ENCODE measurements around the gene ACOXL.
"Not testable (repeated sequence)": the region's sequence is repeated elsewhere in the genome, so short reads cannot be mapped to it uniquely, and the experiment has no call there.

The ACOXL gene

DNA sequence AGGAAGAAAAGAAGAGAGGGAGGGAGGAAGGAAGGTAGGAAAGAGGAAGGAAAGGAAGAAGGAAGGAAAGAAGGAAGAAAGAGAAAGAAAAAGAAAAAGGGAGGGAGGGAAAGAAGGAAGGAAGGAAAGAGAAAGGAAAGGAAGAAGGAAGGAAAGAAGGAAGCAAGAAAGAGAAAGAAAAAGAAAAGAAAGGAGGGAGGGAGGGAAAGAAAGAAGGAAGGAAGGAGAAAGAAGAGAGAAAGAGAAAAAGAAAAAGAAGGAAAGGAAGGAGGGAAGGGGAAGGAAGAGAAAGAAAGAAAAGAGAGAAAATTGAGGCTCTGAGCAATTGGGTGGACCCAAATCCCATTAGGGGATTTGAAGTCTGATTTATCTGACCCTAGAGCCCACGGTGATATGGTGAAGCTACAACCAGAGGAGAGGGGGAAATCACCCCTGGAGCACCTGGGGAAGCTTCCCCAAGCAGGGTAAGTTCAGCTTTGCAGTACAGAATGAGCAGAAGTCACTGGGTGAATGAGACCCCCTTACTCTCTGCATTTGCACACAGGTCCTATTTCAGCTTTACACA lies 210.8 kb downstream of the ACOXL start:
- no peak for DNase-seq

DNA sequence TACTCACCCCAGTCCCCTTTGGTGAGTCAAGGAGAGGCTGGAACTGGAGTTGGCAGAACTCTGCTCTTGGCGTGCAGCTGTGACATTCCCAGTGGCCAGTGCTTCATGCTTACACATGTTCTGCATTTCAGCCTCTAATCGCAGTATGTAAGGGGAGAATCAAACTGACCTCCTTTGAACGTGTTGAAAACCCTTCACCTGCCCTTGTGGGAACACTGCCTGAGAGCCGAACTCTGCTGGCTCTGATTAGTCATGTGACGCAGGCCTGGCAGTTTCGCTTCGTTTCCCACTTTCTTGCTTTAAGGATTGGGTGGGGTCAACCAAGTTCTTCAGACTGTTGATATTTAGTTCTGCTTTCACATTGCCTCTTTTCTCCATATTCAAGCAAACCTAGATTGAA lies 214.5 kb downstream of the ACOXL start:
- DNase-seq, result no peak

DNA sequence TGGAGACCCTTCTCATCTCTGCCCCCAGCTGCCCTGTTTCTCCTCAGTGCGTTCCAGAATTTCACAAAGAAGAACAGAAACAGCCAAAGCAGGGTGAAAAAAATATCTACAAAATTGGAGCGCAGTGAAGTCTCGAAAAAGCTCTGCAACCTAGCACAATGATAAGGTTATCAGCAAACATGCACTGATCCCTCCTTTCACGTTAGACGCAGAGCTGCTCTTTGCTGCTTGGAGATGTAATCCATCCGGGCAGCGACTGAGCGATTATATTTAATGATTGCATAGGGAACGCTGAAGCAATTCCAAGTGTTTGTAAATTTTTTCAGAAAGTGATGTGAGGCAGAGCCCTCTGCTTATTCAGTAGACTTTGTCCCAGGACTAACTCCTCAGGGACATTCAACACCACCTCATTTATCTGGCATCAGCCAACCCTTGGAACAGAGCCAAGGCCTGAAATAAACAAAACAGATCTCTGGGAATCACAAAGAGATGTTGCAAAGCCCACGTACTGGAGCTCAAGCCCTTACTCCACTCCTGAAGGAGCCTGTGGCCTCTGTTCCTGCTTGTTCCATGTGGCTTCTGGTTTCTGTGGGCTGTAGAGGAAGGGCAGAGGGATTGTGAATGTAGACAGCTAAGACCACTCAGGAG lies 215.8 kb downstream of the ACOXL start:
- no peak for DNase-seq

DNA sequence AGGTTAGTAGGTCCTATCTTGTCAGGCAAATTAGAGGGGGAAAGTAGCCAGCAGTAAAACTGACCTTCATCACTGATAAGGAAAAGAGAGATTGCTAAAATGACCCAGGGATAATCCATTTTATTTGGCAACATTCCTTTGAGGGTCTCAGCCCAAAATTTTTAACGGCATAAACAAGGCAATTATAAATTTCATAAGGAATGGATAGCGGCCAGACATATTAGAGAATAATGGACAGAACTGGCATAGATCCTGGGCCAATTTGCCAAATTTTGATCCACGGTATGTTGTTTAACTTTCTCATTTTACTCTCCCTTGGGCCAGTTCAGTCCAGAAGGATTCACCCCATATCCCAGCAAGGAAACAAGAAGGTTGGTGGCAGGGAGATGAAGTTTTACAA lies 217.9 kb downstream of the ACOXL start:
- no peak for DNase-seq

DNA sequence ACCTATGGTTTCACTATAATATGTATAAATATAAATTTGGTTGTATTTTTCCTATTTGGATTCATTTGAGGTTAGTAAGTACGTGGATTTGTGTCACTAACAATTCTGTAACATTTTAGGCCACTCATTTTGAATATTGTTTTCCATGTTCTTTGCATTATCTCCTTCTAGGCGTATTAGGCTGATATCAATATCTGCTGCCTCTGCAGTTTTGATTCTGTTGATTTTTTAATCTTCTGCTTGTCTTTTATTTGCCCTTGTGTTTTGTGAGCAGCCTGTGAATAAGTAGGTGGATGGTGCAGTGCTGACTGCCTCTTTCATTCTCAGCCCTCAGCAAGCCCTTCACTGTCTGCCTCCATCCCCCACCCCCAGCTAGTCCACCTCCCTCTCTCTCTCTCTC lies 222.7 kb downstream of the ACOXL start:
- no peak for DNase-seq

DNA sequence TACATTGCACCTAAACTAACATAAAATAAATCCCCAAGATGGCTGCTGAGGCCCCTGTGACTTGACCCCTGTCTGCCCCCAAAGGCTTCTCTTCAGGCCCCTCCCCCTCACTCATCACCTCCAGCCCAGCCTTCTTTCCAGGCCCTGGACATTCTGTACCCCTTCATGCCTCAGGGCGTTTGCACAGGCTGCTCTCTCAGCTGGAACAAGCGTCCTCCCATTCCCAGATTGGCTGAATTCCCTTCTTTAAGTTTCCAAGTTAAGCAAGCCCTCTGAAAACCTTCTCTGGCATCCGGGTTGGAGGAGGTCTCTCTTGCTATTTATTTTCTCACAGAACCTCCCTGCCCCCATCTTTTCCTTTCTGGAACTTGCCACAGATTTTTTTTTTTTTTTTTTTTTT lies 223.2 kb downstream of the ACOXL start:
- no peak for DNase-seq

DNA sequence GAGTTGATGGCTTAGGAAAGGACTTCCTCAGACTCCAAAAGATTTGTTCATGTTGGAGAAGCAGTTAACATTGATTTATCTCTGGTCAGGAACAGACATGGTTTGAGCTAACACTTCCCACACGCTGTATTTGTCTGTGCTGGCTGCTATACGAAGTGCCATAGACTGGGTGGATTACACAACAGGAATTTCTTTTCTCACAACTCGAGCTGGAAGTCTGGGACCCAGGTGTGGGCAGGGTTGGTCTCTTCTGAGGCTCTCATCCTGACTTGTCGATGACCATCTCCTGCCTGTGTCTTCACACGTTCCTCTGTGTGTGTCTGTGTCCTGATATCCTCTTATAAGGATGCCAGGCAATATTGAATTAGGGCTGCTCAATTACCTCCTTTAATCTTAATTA lies 224.9 kb downstream of the ACOXL start:
- DNase-seq, result no peak

DNA sequence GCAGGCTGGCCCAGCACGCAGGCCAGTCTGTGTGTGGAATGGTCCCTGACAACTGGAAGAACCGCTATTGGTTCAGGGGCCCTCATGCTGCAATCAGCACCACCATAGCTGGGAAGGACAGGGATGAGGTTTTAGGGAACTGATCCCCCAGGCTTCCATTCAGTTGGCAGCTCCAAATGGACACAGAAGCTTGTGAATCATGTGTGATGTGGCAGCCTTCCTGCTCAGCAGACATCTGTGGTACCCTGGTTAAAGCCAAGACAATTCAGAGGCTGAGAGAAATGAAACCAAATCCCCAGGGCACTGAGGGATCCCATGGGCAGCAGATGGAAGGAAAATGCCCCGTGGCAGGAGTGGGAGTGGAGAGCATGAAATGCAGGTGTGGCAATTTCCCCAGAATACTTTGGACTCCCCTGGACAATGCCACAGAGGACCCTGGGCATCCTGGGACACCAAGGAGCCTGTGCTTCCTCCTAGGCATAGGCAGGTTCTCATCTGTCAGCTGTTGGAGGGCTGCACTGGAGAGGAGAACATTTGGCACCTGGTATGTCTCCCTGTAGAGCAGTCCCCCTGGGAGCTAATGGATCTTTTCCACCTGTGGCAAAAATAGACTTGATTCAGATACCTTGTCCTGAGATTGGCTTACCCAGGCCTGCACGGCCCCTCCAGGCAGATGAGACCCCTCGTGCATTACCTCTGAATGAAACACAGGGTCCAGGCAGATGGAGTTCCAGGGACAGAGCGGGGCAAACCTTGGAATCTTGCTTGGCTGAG lies 226.2 kb downstream of the ACOXL start:
- DNase-seq, result no peak

DNA sequence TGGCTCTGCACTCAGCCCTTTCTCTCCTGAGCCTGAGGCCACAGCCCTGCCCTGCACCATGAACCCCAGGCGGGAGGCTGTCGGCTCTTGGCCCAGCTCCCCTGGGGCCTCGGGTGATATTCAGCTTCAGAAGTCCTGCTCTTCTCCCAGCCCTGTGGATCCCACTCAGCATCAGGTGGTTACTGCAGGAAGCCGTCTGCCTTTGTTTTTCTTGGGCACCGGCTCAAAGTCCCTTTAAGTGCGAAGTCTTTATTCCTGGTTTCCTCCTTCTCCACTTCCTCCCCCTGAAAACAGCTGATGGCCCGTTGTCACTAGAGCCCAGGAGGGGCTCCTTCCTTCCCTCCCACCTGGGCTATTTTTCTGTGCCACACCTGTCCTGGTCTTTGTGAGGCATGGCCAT lies 226.8 kb downstream of the ACOXL start:
- no peak for DNase-seq

DNA sequence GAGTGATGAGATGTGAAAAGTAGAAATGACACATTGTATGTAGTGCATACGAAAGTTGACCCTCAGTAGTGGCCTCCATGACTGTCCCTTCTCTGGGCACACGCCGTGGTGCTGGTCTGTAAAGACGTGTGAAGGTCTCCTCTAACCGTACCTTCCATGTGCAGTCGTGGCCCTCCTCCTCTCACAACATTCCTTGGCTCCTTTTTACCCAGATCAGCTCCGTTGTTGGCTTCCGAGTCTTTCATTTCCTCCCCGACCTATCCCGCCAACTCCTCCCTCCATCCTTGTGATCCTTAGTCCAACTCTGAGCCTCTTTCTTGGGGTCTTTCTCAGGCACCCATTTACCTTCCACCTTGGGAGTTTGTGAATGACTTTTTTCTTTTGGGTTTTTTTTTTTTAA lies 227.9 kb downstream of the ACOXL start:
- DNase-seq, result no peak

DNA sequence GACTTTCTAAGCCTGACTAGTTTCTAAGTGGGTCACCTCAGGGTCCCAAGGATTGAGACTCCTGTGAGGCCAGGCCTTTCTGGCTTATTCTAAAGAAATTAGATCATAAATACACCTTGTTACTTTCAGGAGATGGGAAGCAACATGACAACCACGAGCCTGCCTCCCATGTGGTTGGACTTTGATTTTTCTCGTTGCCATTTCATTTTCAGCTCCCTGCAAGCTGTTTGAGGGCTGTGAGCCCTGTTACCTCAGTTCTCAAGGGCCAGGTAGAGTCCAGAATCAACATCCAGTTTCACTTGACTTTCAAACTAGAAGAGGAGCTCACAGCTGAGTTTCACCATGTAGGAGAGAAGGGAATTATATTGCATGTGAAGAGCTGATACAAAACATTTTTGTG lies 228.6 kb downstream of the ACOXL start:
- DNase-seq, result no peak

DNA sequence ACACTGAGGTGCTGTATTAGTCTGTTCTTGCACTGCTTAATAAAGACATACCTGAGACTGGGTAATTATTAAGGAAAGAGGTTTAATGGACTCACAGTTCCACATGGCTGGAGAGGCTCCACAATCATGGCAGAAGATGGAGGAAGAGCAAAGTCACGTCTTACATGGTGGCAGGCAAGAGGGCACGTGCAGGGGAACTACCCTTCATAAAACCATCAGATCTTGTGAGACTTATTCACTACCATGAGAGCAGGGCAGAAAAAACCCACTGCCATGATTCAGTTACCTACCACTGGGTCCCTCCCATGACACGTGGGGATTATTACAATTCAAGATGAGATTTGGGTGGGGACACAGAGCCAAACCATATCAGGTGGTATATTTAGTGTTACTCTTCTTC lies 229.3 kb downstream of the ACOXL start:
- DNase-seq, result not testable (repeated sequence)

DNA sequence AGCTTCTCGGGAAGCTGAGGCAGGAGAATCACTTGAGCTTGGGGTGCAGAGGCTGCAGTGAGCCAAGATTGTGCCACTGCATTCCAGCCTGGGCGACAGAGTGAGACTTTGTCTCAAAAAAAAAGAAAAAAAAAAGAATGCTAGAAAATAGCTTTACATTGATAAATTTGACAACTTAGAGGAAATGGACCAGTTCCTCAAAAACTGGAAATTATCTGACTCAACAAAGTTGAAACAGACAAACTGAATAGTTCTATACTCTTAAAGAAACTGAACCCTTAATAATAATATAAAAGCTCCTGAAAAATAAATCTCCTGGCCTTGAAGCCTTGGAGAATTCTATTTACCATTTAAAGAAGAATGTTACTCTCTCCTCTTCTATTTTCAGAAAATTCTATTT lies 237.3 kb downstream of the ACOXL start:
- no peak for DNase-seq

DNA sequence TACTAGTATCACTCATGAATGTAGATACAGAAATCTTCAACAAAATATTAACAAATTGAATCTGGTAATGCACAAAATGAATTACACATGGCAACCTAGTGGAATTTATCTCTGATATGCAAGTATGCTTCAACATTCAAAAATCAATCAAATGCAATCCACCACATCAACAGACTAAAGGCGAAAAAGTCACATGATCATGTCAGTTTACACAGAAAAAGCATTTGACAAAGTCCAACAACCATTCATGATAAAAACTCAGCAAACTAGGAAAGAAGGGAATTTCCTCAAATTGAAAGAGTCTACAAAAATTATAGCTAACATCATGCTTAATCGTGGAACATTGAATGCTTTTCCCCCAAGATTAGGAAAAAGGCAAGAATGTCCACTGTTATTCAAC lies 237.8 kb downstream of the ACOXL start:
- no peak for DNase-seq

DNA sequence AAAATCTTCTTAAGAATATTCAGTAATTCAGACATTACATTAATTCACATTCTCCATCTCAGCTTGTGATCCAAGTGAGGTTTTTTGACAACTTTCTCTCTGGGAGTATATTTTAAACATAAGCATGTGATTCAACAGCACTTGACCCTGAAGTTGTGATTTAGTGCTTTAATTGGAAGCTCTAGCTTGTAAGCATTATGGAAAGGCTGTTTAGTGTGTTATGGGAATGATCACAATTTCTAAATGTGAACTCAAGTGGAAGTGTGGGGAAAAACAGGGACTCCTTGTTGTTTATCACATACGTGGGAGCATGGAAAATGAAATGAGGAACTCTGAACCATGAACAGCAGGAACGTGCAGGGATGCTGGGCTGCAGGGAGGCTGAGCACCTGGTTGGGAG lies 239.4 kb downstream of the ACOXL start:
- DNase-seq, result no peak

DNA sequence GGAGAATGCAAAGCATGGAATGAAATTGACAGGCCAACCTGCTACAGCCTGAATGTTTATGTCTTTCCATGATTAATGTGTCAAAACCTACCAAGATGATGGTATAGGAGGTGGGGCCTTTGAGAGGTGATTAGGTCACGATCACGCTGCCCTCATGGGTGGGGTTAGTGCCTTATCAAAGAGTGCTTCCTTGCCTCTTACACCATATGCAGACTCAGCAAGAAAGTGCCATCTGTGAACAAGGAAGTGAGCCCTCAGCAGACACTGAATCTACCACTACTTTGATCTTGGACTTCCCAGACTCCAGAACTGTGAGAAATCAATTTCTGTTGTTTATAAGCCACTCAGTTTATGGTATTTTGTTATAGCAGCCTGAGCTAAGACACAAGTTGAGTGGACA lies 240.9 kb downstream of the ACOXL start:
- peak; percentile 28 for DNase-seq

DNA sequence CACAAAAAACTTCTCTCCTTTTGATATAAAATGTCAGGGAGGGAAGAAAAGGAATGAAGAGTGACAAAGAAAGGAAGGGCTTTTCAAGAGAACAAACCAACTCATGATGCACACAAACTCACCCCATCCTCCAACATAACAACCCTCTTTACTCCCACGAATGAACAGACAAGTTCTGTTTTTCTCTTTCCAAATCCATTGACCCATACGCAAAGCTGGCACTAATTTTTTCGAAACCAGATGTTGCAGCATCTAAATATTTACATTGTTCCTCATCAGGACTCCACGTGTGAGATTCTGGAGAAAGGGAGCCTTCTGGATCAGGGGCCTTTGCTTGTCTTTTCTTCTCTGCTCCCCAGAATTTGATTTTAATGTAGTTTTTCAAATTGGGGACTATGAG lies 245.0 kb downstream of the ACOXL start:
- no peak for DNase-seq

DNA sequence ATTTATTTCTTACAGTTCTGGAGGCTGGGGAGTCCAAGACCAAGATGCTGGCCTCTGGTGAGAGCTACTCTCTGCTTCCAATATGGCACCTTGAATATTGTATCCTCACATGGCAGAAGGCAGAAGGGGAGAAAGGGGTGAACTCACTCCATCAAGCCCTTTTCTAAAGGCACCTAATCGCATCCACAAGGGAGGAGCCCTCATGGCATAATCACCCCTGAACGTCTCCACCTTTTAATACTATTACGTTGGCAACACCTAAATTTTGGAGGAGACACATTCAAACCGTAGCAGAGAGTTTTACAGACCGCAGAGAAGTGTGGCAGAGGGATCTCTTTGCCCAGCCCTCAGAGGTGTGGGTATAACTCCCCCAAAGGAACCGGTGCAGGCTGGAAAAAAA lies 245.8 kb downstream of the ACOXL start:
- no peak for DNase-seq

DNA sequence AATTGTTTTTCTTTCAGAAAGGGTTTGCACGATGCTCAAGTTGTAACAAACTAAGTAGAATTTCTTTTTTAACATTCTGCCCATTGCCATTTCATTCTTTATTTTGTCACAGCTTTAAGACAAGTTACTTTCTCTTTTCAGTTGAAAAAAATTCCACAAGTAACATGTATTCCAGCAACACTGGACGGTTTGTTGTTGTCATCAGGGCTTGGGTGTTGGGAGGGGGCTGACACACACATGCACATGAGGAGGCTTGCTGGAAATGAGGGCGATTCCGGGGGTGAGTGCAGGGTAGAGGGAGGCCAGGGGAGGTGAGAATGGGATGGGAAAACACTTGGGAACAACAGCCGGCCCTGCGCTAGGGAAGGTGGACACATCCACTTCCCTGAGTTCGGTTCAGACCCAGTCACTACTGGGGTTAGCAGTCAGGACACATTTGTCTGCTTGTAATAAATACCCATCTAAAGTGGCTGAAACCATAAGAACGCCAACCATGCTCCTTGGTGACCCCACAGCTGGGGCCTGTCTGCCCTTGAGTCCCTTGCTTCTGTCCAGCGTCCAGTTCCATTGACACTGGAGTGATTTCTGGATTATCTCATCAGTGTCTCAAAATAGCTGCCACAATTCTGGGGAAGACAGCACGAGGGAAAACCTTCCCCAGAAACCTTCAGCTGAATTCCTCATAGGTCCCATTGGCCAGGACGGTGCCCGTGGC lies 246.5 kb downstream of the ACOXL start:
- no peak for DNase-seq

DNA sequence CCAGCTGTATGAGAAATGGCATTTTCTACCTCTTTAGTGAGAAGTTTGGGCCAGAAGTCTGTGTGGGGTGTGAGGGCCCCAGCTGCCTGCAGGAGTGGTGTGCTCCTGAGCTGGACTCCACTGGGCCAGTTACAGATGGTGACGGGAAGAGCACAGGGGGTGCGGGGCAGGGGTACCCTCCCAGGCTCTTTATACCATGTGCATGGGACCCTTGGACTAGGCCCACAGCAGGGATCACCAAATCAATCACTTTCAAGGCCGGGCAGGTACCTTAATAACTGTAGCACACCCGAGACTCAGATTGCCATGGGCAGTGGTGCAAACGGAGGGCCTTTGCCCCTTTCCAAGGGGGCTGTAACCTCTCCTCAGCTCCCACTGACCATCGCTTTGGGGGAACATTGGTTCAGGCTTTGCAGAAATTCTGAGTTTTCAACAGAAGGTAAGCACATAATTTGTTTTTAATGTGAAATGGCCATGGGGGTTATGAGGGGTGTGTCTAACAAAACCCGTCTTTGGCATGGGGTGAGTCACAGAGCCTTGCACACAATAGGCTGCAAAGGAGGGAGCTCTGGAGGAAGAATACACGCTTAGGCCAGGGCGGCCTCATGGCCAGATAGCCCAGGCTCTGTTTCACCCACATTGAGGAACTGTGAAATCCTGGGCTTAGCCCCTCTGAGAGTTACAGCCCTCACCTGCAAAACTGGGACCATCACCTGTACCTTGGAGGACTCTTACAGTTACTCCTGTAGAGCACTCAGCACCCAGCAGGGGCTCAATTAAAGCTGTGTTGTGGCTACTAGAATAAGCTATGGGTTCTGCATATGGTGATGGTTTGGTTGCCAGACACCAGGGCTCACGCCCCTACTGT lies 247.3 kb downstream of the ACOXL start:
- DNase-seq, result no peak

DNA sequence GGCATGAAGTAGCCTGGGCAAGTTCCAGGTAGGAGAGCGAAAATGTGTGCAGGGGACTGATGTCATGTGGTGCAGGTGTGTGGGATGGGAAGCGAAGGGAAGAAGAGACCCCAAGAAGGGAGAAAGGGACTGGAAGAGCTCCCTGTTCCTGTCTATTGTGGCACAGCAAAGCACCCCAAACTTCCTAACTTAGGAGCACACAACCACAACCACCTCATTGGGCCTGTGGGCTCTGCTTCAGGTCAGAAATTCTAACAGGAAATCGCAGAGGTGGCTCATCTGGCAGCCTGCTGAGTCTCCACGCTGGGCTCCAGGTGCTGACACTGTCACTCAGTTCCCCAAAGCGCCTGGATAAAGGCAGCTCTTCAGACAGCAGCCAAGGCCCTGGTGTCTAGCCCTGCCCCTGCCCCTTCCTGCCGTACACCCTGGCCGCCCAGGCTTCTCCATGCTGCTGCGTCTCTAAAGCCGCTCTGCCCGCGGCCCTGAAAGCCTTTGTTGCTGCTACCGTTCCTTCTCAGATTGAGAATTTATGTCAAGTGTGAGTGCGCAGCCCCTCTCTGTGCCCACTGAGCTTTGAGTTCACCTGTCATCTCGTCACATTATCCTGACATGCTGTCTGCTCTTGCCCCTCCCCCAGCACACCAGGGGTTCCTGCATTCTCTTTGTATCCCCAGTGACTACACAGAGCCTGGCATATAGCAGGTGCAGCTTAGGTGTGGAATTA lies 248.1 kb downstream of the ACOXL start:
- DNase-seq, result no peak

DNA sequence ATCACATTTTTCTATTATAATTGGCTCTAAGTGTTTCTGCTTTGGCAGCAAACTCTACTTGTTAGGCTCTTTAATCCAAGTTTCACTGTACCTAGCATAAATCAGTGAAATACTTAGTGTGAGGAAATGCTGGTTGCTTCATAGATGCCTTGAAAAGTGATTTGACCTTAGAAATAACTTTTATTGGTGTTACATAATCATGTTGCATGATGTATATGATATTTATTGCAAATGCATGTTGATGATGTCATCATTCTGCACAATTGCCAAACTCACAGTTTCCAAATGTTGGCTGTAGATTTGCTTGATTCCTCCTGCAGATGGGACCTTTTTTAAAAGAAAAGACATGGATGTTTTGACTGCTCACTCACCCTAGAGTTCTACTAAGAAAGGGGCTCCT lies 250.8 kb downstream of the ACOXL start:
- peak; percentile 7 for DNase-seq

Measured in hematopoietic multipotent progenitor cell treated with erythropoietin and hydrocortisone succinate and interleukin-3 and kit ligand, for 4 days (in vitro differentiated cells).